H9 (cell line): ENCODE measurements around the gene PDCD11. TPM values are rescaled to one million over a fixed set of nuclear protein-coding genes. Genes with fewer than 3 reads are reported as not detected.

Experiments
- DNase-seq: peaks from one replicate; pipeline ENCODE4 v3.0.0-alpha.2; 2017
- H2AFZ ChIP-seq: one replicate; pipeline ENCODE4 v1.6.1; 2013; ENCODE audit warnings: mild to moderate bottlenecking, low read length, control low read depth, moderate library complexity
- H2AK5ac ChIP-seq: 2 replicates; pipeline ENCODE4 v1.6.1; 2013; ENCODE audit warnings: low read length, control low read depth, mixed read lengths; ENCODE audit not compliant: insufficient read length
- H2BK120ac ChIP-seq: one replicate; pipeline ENCODE4 v1.6.1; 2013; ENCODE audit warnings: low read depth, mild to moderate bottlenecking, low read length, control low read depth, inconsistent platforms; ENCODE audit not compliant: poor library complexity, severe bottlenecking
- H2BK12ac ChIP-seq: 2 replicates; pipeline ENCODE4 v1.6.1; 2013; ENCODE audit warnings: low read length, control low read depth, mixed read lengths, low read depth; ENCODE audit not compliant: insufficient read length
- H2BK15ac ChIP-seq: 2 replicates; pipeline ENCODE4 v1.6.1; 2013; ENCODE audit warnings: low read depth, low read length, control low read depth
- H2BK20ac ChIP-seq: one replicate; pipeline ENCODE4 v1.6.1; 2013; ENCODE audit warnings: low read depth, mild to moderate bottlenecking, low read length, control low read depth, inconsistent platforms; ENCODE audit not compliant: poor library complexity, severe bottlenecking
- H2BK5ac ChIP-seq: 2 replicates; pipeline ENCODE4 v1.6.1; 2013; ENCODE audit warnings: low read length, control low read depth, mixed read lengths; ENCODE audit not compliant: insufficient read length
- H3K14ac ChIP-seq: 2 replicates; pipeline ENCODE4 v1.6.1; 2013; ENCODE audit warnings: low read length, control low read depth; ENCODE audit not compliant: insufficient read depth
- H3K18ac ChIP-seq: 2 replicates; pipeline ENCODE4 v1.6.1; 2013; ENCODE audit warnings: low read depth, mild to moderate bottlenecking, mixed read lengths, low read length, control low read depth; ENCODE audit not compliant: insufficient read length
- H3K23ac ChIP-seq: 2 replicates; pipeline ENCODE4 v1.6.1; 2013; ENCODE audit warnings: low read length, control low read depth, mixed read lengths, low read depth; ENCODE audit not compliant: insufficient read length
- H3K23me2 ChIP-seq: 2 replicates; pipeline ENCODE4 v1.6.1; 2013; ENCODE audit warnings: low read depth, mild to moderate bottlenecking, mixed read lengths, low read length, control low read depth; ENCODE audit not compliant: insufficient read length, poor library complexity, severe bottlenecking
- H3K27ac ChIP-seq: 2 replicates; pipeline ENCODE4 v1.5.1; 2013; ENCODE audit warnings: low read length, control low read depth, mixed read lengths, low read depth; ENCODE audit not compliant: insufficient read length
- H3K27me3 ChIP-seq: 2 replicates; pipeline ENCODE4 v1.6.1; 2013; ENCODE audit warnings: low read length, control low read depth, inconsistent platforms; ENCODE audit not compliant: insufficient read depth
- H3K4ac ChIP-seq: 2 replicates; pipeline ENCODE4 v1.6.1; 2013; ENCODE audit warnings: low read depth, mild to moderate bottlenecking, control low read depth, inconsistent platforms, low read length, moderate library complexity
- H3K4me1 ChIP-seq: 2 replicates; pipeline ENCODE4 v1.6.1; 2013; ENCODE audit warnings: low read length, control low read depth, inconsistent platforms; ENCODE audit not compliant: insufficient read depth
- H3K4me2 ChIP-seq: 2 replicates; pipeline ENCODE4 v1.6.1; 2013; ENCODE audit warnings: low read length, control low read depth, mixed read lengths; ENCODE audit not compliant: insufficient read length, insufficient read depth
- H3K56ac ChIP-seq: 2 replicates; pipeline ENCODE4 v1.6.1; 2013; ENCODE audit warnings: low read depth, mild to moderate bottlenecking, mixed read lengths, low read length, control low read depth; ENCODE audit not compliant: insufficient read length
- H3K79me1 ChIP-seq: 2 replicates; pipeline ENCODE4 v1.6.1; 2013; ENCODE audit warnings: low read depth, mild to moderate bottlenecking, moderate library complexity, low read length, control low read depth, inconsistent platforms; ENCODE audit not compliant: insufficient read depth, poor library complexity, severe bottlenecking
- H3K79me2 ChIP-seq: 2 replicates; pipeline ENCODE4 v1.6.1; 2013; ENCODE audit warnings: low read length, control low read depth, inconsistent platforms; ENCODE audit not compliant: insufficient read depth
- H3K9ac ChIP-seq: 2 replicates; pipeline ENCODE4 v1.6.1; 2013; ENCODE audit warnings: low read length, control low read depth, mixed read lengths; ENCODE audit not compliant: insufficient read length; ENCODE audit errors: extremely low read depth
- H3K9me3 ChIP-seq: one replicate; pipeline ENCODE4 v1.6.1; 2013; ENCODE audit warnings: low read depth, low read length, inconsistent platforms; ENCODE audit not compliant: control insufficient read depth
- H3T11ph ChIP-seq: one replicate; pipeline ENCODE4 v1.6.1; 2013; ENCODE audit warnings: mild to moderate bottlenecking, low read length, control low read depth, inconsistent platforms
- H4K20me1 ChIP-seq: one replicate; pipeline ENCODE4 v1.6.1; 2013; ENCODE audit not compliant: control insufficient read depth, insufficient read length, insufficient read depth
- H4K5ac ChIP-seq: 2 replicates; pipeline ENCODE4 v1.6.1; 2013; ENCODE audit warnings: low read depth, mild to moderate bottlenecking, mixed read lengths, low read length, control low read depth; ENCODE audit not compliant: insufficient read length
- H4K8ac ChIP-seq: replicated peaks from 2 replicates; pipeline ENCODE4 v1.6.1; 2013; ENCODE audit warnings: low read length, control low read depth, mixed read lengths, low read depth; ENCODE audit not compliant: insufficient read length
- H4K91ac ChIP-seq: 2 replicates; pipeline ENCODE4 v1.6.1; 2013; ENCODE audit warnings: low read depth, mild to moderate bottlenecking, moderate library complexity, mixed read lengths, low read length, control low read depth; ENCODE audit not compliant: insufficient read length
- H3K27ac Mint-ChIP-seq, 3 experiments: 2 replicates in 2 of 3; 3 replicates in 1 of 3; pipeline ENCODE4 v1.8.0; 2020 to 2021; ENCODE audit warnings: mixed read lengths in 3 of 3, mild to moderate bottlenecking in 1 of 3, moderate library complexity in 1 of 3
- H3K27me3 Mint-ChIP-seq: 2 replicates; pipeline ENCODE4 v1.8.0; 2021; ENCODE audit warnings: low read depth, mild to moderate bottlenecking, moderate library complexity, mixed read lengths
- H3K36me3 Mint-ChIP-seq, 3 experiments: 2 replicates in 2 of 3; 3 replicates in 1 of 3; pipeline ENCODE4 v1.8.0; 2020 to 2021; ENCODE audit warnings: low read depth in 3 of 3, mixed read lengths in 3 of 3; ENCODE audit not compliant: insufficient read depth in 1 of 3
- H3K4me1 Mint-ChIP-seq, 2 experiments: 2 replicates each; pipeline ENCODE4 v1.8.0; 2020; ENCODE audit warnings: mixed read lengths in 2 of 2
- H3K4me3 Mint-ChIP-seq, 2 experiments: 2 replicates in 1 of 2; 3 replicates in 1 of 2; pipeline ENCODE4 v1.8.0; 2020 to 2021; ENCODE audit warnings: mild to moderate bottlenecking in 2 of 2, mixed read lengths in 2 of 2, moderate library complexity in 1 of 2
- H3K9me3 Mint-ChIP-seq, 2 experiments: 2 replicates in 1 of 2; 3 replicates in 1 of 2; pipeline ENCODE4 v1.8.0; 2020; ENCODE audit warnings: mild to moderate bottlenecking in 2 of 2, mixed read lengths in 2 of 2, moderate library complexity in 1 of 2
- CTCF ChIP-seq: fragments of 200-600 bp; sonication (generic); conservative IDR thresholded peaks from 3 replicates; pipeline ENCODE4 v1.8.0; 2021; ENCODE audit warnings: antibody characterized with exemption, mild to moderate bottlenecking
- WGBS: extraction: QIAGEN DNeasy Blood & Tissue Kit; methylation state at CpG from one replicate; pipeline ENCODE4 v1.1.7; 2013; ENCODE audit warnings: missing lambda C conversion rate, low lambda C conversion rate, mixed read lengths; ENCODE audit not compliant: insufficient read length; ENCODE audit errors: extremely low coverage; 5-methylcytosine and 5-hydroxymethylcytosine counted together
- total RNA-seq: library from RNA; stranded (reverse); gene quantifications from 2 replicates; pipeline ENCODE4 v1.2.1, GENCODE V29; 2021

The PDCD11 gene
- total RNA-seq, 1 experiment from 2014 or later = 99.5 TPM

- Mint-ChIP-seq H3K4me3 (no peak overlapping the region), H3K4me1 (peaks cover 0 to 3% of the 10 kb centered on the region in 2 experiments; a peak in 1 of 4 replicates), H3K9me3 (no peaks in the 10 kb centered on the region), H3K27ac (no peak overlapping the region), H3K27me3 (no peaks in the 10 kb centered on the region), H3K36me3 (peaks cover 70 to 95% (median 91%) of the 10 kb centered on the region in 3 experiments; a peak in 6 of 7 replicates)
- Histone ChIP-seq H3K18ac (no peak overlapping the region), H3K27me3 (no peaks in the 10 kb centered on the region), H4K5ac (no peak overlapping the region), H4K91ac (no peak overlapping the region), H2BK120ac (no peak overlapping the region), H3K27ac (no peak overlapping the region), H3K14ac (no peak overlapping the region), H4K8ac (no peak overlapping the region), H3K4ac (no peak overlapping the region), H3K9ac (no peak overlapping the region), H3K23ac (no peak overlapping the region), H2AFZ (no peak overlapping the region), H4K20me1 (no peaks in the 10 kb centered on the region), H3K4me1 (no peaks in the 10 kb centered on the region), H3K79me2 (no peaks in the 10 kb centered on the region), H3K56ac (no peak overlapping the region), H2BK15ac (no peak overlapping the region), H2BK12ac (no peak overlapping the region), H2AK5ac (no peak overlapping the region), H3K4me2 (no peak overlapping the region), H3T11ph (no peak overlapping the region), H3K79me1 (no peaks in the 10 kb centered on the region), H3K9me3 (no peaks in the 10 kb centered on the region), H2BK5ac (no peak overlapping the region), H2BK20ac (no peak overlapping the region), H3K23me2 (no peaks in the 10 kb centered on the region)
- DNase-seq = no peak
- WGBS = no CpG with 5 or more reads among the region's 8 CpGs
- TF ChIP-seq CTCF = no peak
Measured at GRCh38 chr10:103441206-103441605, 44.8 kb downstream of the PDCD11 start.
